Islet of Langerhans (tissue), 1 donor: ENCODE data around the gene SORT1.
"Not testable (repeated sequence)": the region's sequence is repeated elsewhere in the genome, so short reads cannot be mapped to it uniquely, and the experiment has no call there.

Experiments used
- FAIRE-seq: peaks from one replicate; lab custom pipeline; 2011; peaks lifted over from hg19 to GRCh38; lab: Jason Lieb, UNC

Gene SORT1

GRCh38 chr1:109397581-109398342 lies at the start of gene SORT1:
Gene SORT1 (minus strand): TSS chr1:109397918. CDS start chr1:109397892, 26 bp downstream.
- no peak for FAIRE-seq

- FAIRE-seq, result not testable (repeated sequence)
These were observed 48.4 kb upstream of the SORT1 start for GRCh38 chr1:109445949-109446695.

GRCh38 chr1:109444346-109444745 lies 46.6 kb upstream of the SORT1 start:
- no peak for FAIRE-seq

GRCh38 chr1:109443476-109443875 lies 45.8 kb upstream of the SORT1 start:
- FAIRE-seq, result no peak

DNA sequence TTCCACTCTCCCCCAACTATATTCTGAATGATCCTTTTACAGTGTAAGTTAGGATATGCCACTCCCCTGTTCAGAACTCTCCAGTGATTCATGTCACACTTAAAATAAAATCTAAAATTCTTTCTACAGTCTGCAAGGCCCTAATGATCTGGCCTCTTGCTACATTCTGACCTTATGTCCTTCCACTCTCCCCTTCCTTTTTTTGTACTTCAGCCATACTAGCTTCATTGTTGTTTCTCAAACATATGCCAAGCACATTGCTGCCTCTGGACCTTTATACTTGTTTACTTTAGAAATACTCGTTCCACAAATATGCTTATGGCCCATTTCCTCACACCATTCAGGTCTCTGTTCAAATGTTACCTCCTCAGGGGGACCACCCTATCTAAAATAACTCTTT lies 43.4 kb upstream of the SORT1 start:
- no peak for FAIRE-seq

DNA sequence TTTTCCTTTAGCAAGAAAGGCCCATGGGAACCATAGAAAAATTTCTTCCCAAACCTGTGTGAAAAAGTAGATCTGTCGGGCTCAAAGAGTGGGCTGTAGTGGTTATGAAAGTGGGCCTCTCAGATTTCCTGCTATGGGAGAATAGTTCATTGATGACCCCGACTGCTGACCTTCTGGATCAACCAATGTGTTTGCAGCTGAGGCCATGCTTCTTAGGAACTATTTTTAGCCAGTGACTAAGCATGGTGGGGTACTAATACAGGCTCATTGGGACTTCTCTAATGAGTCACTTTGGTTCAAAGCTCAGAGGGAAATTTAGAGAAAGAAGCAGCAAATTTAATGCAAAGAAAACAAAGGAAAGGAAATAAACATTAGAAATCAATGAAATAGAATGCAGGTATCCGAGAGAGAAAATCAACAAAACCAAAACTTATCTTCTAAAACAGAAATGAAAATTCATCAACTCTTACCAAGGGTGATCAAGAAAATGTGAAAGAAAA lies 41.1 kb upstream of the SORT1 start:
- no peak for FAIRE-seq

GRCh38 chr1:109434484-109434883 lies 36.8 kb upstream of the SORT1 start:
- FAIRE-seq, result no peak

- FAIRE-seq, result no peak
These were observed 35.6 kb upstream of the SORT1 start for GRCh38 chr1:109433322-109433721.

DNA sequence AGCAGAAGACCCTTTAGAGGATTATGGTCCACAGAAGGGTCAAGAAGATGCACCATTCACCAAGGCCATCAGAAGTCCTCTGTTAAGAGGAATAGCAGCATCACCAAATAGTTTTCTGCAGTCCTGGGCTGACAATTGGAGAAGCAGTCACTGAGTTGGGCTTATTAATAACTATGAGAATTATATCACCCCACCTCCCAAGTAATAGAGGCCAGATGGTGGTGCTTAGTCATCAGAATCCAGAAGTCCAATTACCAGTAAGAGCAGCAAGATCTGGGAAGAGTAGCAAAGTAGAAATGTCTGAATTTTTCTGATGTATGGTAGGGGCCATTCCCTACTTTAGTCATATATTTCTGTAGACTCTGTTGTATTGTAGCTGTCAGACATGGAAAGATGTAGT lies 34.6 kb upstream of the SORT1 start:
- FAIRE-seq, result no peak

GRCh38 chr1:109427171-109427467 lies 29.4 kb upstream of the SORT1 start:
- no peak for FAIRE-seq

DNA sequence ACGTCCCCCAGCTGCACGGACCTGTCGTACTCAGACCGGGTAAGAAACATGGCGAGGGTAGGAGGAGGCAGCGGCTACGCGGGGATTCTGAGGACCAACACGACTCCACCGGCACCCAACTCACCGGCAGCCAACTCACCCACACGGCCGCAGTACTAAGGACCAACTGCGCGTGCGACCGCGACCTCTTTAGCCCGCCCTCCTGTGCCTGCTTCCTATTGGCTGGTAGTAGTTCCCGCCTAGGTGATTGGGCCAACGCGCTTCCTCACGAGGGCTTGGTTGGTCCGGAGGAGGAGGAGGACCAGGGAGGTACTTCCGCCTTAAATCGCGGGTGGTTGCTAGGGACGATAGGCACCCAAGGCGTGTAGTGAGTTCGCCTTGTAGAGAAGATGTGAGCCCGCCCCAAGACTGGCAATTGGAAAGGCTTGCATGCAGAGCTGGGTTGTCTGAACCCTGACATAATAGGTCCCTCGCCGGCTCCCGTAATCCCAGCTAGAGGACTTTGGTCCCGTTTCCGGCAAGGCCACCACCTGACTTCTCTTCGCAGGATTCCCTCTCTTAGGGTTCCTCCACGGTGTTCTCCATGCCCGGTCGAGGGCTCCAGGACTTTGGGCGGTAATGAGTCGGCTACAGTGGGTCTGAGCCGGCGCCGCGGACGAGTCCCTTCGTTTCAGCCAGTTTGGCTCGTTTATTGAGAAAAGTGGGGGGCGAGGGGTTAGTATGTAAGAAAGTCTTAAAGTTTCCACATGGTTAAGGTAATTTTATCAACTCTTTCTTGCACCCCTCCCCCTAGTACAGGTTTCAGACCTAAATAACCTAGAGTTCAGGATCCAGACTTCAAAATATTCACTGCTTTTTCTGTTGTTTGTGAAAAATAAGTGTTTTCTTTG lies 28.8 kb upstream of the SORT1 start, which contains the start of gene PSMA5:
PSMA5 (minus strand) TSS at position 168 of the 890 bp plus-strand sequence; CDS start at position 50, 118 bp downstream.
- peak; percentile 30 for FAIRE-seq

- no peak for FAIRE-seq
These were observed 27.9 kb upstream of the SORT1 start for GRCh38 chr1:109425391-109426280.

DNA sequence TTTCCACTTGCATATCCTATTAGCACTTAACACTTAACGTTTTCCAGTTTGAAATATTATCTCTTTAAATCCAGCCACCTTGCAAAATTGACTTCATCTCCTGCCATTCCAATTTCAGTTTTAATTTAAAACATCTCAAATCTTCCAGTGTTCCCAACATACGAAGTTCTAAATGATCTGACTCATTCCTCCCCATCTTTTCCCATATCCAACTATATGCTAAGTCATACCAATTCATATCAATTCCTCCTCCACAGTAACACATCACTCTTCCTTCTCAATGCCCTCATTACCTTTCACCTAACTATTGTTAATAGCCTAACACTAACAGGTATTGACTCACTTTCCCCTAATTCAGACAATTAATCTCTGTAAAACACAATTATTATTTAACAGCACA lies 25.8 kb upstream of the SORT1 start:
- FAIRE-seq, result no peak

GRCh38 chr1:109412551-109412950 lies 14.8 kb upstream of the SORT1 start:
- no peak for FAIRE-seq

DNA sequence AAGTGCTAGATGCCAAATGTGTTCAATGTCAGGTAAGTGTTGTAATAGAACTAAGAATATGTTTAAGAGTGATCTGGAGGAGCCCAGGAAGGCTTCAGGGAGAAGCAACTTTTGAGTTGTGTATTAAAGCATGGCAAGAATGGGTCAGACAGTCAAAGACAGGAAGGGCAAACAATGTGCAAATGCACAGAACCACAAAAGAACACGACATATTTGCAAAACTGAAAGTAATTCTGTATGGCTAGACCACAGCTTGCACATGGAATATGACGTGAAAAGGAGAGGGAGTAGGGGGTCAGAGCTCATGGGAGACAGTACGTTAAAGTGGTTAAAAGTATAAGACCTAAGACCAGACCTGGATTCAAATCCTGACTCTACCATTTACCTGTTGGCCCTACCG lies 7.1 kb upstream of the SORT1 start:
- FAIRE-seq, result no peak

GRCh38 chr1:109402025-109402424 lies 4.3 kb upstream of the SORT1 start:
- FAIRE-seq, result no peak

- no peak for FAIRE-seq
These were observed 2.4 kb upstream of the SORT1 start for GRCh38 chr1:109400035-109400655.

GRCh38 chr1:109399326-109399957 lies 1.7 kb upstream of the SORT1 start:
- FAIRE-seq, result peak; percentile 98

- FAIRE-seq, result no peak
These were observed 866 bp upstream of the SORT1 start for GRCh38 chr1:109398343-109399225.
